ENCODE measurements around the gene NRXN3. TPM values are rescaled to one million over a fixed set of nuclear protein-coding genes. Genes with fewer than 3 reads are reported as not detected.

The NRXN3 gene
- total and polyA plus RNA-seq, 4 donors = 0.07 to 1.2 (median 0.23) TPM

GRCh38 chr14:78197051-78197450 lies 26.9 kb downstream of the NRXN3 start:
- H3K27ac ChIP-seq (ENCODE audit: low read depth in 1 of 2, low read length in 2 of 2) = no peak overlapping the region
- TF ChIP-seq NR2F2 (IDR thresholded peaks at IDR 0.05) (no peak), ZBTB33 (IDR thresholded peaks at IDR 0.05) (no peak), RAD21 (IDR thresholded peaks at IDR 0.05) (no peak), HNF4G (IDR thresholded peaks at IDR 0.05) (no peak), FOXA1 (IDR thresholded peaks at IDR 0.05) (no peak), HNF4A (conservative IDR thresholded peaks at IDR 0.05) (no peak), CTCF (IDR thresholded peaks at IDR 0.05; ENCODE audit: low read depth, low read length, missing input control) (no peak)
- H3K9me3 ChIP-seq (ENCODE audit: control insufficient read depth in 4 of 4, low read length in 3 of 4) = no peaks in the 10 kb centered on the region
- H3K27me3 ChIP-seq (ENCODE audit: control insufficient read depth in 4 of 4, insufficient read depth in 4 of 4, low read length in 3 of 4) = peaks cover 0 to 4% (median 0%) of the 10 kb centered on the region in 4 donors
- no peaks in the 10 kb centered on the region for H3K4me1 ChIP-seq (ENCODE audit: control insufficient read depth in 4 of 4, insufficient read depth in 4 of 4, low read length in 3 of 4)
- 75% methylated on average over 8 of the region's 8 CpGs for WGBS
- no peak overlapping the region for H3K4me3 ChIP-seq (ENCODE audit: low read depth in 1 of 3, low read length in 3 of 3)
- no peak overlapping the region for H3K9ac ChIP-seq (ENCODE audit: low read depth in 1 of 2, low read length in 2 of 2)
- H3K36me3 ChIP-seq (ENCODE audit: control insufficient read depth in 4 of 4, insufficient read depth in 3 of 4, low read depth in 1 of 4, low read length in 3 of 4) = no peaks in the 10 kb centered on the region
- DNase-seq (ENCODE audit: low spot score) = no peak

GRCh38 chr14:78202163-78202562 lies 32.0 kb downstream of the NRXN3 start:
- Histone ChIP-seq H3K4me3 (ENCODE audit: low read depth in 1 of 3, low read length in 3 of 3) (no peak overlapping the region), H3K9me3 (ENCODE audit: control insufficient read depth in 4 of 4, low read length in 3 of 4) (no peaks in the 10 kb centered on the region), H3K27ac (ENCODE audit: low read depth in 1 of 2, low read length in 2 of 2) (no peak overlapping the region), H3K27me3 (ENCODE audit: control insufficient read depth in 4 of 4, insufficient read depth in 4 of 4, low read length in 3 of 4) (peaks cover 0 to 4% (median 0%) of the 10 kb centered on the region in 4 donors), H3K36me3 (ENCODE audit: control insufficient read depth in 4 of 4, insufficient read depth in 3 of 4, low read depth in 1 of 4, low read length in 3 of 4) (no peaks in the 10 kb centered on the region), H3K9ac (ENCODE audit: low read depth in 1 of 2, low read length in 2 of 2) (no peak overlapping the region), H3K4me1 (ENCODE audit: control insufficient read depth in 4 of 4, insufficient read depth in 4 of 4, low read length in 3 of 4) (no peaks in the 10 kb centered on the region)
- 59% methylated on average over 5 of the region's 5 CpGs for WGBS
- no peak for DNase-seq (ENCODE audit: low spot score)
- TF ChIP-seq RAD21 (IDR thresholded peaks at IDR 0.05) (no peak), YY1 (IDR thresholded peaks at IDR 0.05) (no peak), TAF1 (conservative IDR thresholded peaks at IDR 0.05) (no peak), NR2F2 (IDR thresholded peaks at IDR 0.05) (no peak), EGR1 (IDR thresholded peaks at IDR 0.05; ENCODE audit: low read depth in 2 of 2) (no peak)

GRCh38 chr14:78202976-78203375 lies 32.8 kb downstream of the NRXN3 start:
- H3K4me1 ChIP-seq (ENCODE audit: control insufficient read depth in 4 of 4, insufficient read depth in 4 of 4, low read length in 3 of 4) = no peaks in the 10 kb centered on the region
- 17% methylated on average over 1 of the region's 1 CpG for WGBS
- H3K36me3 ChIP-seq (ENCODE audit: control insufficient read depth in 4 of 4, insufficient read depth in 3 of 4, low read depth in 1 of 4, low read length in 3 of 4) = no peaks in the 10 kb centered on the region
- no peak overlapping the region for H3K9ac ChIP-seq (ENCODE audit: low read depth in 1 of 2, low read length in 2 of 2)
- TF ChIP-seq CTCF (IDR thresholded peaks at IDR 0.05; ENCODE audit: low read depth, low read length, missing input control) = no peak
- no peak for TF ChIP-seq SP1 (IDR thresholded peaks at IDR 0.05)
- TF ChIP-seq YY1 (IDR thresholded peaks at IDR 0.05) = no peak
- no peak for TF ChIP-seq TAF1 (conservative IDR thresholded peaks at IDR 0.05)
- H3K9me3 ChIP-seq (ENCODE audit: control insufficient read depth in 4 of 4, low read length in 3 of 4) = no peaks in the 10 kb centered on the region
- no peak overlapping the region for H3K27ac ChIP-seq (ENCODE audit: low read depth in 1 of 2, low read length in 2 of 2)
- no peak for DNase-seq (ENCODE audit: low spot score)
- H3K27me3 ChIP-seq (ENCODE audit: control insufficient read depth in 4 of 4, insufficient read depth in 4 of 4, low read length in 3 of 4) = peaks cover 0 to 4% (median 0%) of the 10 kb centered on the region in 4 donors
- no peak overlapping the region for H3K4me3 ChIP-seq (ENCODE audit: low read depth in 1 of 3, low read length in 3 of 3)
